CD4-positive, alpha-beta T cell treated with Interleukin-10 for 1 hour (primary cell): ENCODE data around the gene TTYH3.
A peak's percentile ranks its signal among the peaks of the same experiment; 100 is the strongest.
"Not testable (repeated sequence)": the region's sequence is repeated elsewhere in the genome, so short reads cannot be mapped to it uniquely, and the experiment has no call there.

Source experiments
- DNase-seq: peaks from one replicate; pipeline ENCODE4 v3.0.0-alpha.2; 2020

Gene TTYH3

DNA sequence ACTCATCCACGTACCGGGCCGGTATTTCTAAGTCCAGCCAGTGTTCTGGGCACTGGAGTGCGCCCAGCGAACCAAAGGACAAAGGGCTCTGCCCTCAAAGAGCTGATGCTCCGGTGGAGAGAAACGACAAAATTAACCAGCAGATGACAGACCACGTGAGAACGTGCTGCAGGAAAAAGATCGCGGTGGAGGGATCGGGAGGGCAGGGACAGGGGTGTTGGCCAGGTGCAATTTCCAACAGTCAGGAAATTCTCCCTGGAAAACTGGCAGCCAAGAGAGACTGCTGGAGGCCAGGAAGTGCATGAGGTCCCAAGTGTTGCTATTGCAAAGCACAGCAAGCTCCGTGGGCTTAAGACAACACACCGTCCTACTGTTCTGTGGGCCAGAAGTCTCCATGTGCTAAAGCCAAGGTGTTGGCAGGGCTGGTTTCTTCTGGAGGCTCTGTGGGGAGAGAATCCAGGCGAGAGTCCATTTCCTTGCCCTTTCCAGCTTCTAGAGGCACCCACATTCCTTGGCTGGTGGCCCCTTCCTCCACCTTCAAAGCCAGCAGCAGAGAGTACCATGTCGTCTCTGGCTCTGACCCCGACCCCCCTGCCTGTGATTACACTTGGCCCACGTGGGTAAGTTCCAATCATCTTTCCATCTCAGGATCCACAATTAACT, 34.9 kb downstream of the TTYH3 start:
- DNase-seq: no peak

DNA sequence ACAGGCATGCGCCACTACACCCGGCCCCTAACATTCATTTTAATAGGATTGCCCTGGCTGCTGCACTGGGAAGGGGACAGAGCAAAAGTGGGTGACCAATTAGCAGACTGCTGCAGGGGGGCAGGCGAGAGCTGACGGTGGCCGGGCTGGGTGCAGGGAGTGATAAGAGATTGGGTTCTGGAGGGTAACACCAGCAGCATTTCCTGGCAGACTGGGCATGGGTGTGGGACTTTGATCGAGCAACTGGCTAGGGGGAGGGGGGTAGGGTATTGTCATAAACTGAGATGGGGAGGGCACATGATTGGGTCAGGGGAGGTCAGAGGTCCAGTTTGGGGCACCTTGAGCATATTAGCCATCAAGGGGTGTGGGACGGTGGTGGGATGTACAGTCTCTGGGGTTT, 36.1 kb downstream of the TTYH3 start:
- no peak for DNase-seq

DNA sequence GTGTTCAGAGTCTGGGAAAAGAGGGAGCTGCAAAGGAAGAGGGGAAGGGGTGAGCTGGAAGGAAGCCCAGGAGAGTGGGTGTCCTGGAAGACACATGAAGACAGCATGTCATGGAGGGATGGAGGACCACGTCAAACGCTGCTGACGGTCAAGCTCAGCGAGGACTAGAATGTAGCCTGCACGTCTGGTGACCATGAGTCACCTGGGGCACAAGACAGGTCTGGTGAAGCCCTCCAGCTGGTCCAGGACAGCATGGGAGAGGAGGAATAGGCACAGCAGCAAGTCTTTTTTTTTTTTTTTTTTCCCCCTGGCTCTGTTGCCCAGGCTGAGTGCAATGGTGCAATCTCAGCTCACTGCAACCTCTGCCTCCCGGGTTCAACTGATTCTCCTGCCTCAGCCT, 36.6 kb downstream of the TTYH3 start:
- DNase-seq: no peak

DNA sequence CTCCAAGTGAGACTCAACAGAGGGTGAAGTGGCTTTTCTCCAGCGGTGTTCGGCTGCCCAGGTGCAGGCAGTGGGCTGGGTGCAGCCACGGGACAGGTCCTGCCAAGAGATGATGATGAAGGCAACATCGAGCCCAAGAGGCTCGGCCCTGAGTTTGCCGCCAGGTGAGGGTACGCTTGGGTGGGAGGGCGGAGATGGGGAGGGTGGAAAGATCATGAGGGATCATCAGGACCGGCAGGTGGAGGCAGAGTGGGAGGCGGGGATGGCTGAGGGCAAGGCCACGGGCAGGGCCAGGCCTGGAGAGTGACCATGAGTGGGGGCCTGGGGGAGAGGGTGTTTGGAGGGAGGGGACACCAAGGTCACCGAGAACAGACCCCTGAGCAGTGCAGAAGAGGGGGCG, 38.4 kb downstream of the TTYH3 start:
- no peak for DNase-seq

DNA sequence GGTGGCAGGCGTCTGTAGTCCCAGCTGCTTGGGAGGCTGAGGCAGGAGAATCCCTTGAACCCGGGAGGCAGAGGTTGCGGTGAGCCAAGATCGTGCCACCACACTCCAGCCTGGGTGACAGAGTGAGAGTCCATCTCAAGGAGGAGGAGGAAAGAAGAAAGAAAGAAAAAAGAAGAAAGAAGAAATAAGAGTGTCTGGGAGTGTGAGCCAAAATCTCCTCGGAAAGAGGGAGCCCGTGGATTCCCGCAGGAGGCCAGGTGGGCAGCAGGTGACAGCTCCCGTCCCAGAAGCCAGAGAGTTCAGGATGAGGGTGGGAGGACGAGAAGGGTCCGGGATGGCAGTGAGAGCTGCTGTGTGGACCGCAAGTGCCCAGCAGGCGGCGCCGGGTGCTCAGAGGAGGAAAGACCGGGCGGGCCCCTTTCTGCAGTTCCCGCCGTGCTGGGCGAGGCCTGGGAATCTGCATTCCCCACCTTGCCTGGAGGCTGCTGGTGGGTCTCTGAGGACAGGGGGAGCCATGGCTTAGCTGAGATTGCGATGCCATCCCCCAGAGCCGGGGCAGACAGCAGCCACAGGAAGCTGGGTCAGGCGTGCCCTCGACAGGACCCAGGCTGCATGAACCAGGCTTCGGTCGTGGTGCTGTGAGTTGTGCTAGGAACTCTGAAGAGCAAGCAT, 39.1 kb downstream of the TTYH3 start:
- DNase-seq: peak; percentile 72

DNA sequence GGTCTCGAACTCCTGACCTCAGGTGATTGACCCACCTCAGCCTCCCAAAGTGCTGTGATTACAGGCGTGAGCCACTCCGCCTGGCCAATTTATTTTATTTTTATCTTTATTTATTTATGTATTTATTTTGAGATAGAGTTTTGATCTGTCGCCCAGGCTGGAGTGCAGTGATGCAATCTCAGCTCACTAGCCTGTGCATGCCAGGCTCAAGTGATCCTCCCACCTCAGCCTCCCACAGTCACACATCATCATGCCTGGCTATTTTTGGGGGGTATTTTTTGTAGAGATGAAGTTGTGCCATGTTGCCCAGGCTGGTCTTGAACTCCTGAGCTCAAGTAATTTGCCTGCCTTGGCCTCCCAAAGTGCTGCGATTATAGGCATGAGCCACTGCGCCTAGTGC, 41.4 kb downstream of the TTYH3 start:
- not testable (repeated sequence) for DNase-seq

DNA sequence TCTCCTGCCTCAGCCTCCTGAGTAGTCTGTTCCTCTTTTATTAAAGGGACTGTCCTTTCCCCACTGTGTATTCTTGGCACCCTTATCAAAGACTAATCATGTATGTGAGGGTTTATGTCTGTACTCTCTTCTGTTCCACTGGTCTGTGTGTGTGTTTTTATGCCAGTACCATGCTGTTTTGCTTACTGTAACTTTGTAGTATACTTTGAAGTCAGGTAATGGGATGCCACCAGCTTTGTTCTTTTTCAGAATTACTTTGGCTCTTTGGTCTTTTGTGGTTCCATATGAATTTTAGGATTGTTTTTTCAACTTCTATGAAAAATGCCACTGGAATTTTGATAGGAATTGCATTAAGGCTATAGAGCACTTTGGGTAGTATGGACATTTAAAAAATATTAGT, 42.1 kb downstream of the TTYH3 start:
- no peak for DNase-seq

DNA sequence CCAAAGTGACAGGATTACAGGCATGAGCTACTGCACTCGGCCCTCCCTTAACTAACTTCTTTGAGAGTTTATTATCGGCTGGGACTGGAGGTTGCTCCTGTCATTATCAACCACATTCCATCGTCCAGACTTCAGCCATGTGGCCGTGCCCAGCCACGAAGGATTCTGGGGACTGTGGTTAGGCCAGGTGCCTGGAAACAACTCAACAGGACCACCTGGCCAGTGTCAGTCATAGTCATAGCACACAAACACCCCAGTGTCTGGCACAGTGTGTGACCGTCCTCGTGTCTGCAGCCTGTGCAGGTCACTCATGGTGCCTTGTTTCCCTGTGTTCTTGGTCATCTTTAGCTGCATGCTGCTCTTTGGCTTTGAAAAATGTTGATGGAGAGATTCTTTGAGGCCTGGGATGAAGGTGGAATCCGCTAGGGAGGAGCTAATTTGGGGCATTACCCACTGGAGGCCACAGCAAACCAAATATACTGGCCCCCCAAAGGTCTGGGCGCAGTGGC, 43.5 kb downstream of the TTYH3 start:
- no peak for DNase-seq

DNA sequence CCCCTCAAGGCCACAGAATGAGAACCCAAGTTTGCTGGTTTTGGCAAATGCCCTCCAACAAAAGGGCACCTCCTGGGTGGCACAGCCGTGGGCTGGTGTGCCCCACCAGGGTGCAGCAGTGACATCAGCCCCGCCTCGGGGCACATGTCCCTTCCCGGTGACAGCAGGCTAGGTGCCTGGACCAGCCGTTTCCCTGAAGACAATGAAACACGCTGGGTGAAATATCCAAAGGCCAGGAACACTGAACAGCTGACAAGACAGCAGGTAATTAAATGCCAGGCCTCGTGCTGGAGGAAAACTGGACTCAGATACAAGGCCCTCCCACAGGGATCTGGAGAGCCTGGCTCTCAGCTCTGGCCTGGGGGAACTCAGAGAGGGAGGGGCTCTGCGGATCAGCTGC, 44.8 kb downstream of the TTYH3 start:
- DNase-seq: not testable (repeated sequence)

DNA sequence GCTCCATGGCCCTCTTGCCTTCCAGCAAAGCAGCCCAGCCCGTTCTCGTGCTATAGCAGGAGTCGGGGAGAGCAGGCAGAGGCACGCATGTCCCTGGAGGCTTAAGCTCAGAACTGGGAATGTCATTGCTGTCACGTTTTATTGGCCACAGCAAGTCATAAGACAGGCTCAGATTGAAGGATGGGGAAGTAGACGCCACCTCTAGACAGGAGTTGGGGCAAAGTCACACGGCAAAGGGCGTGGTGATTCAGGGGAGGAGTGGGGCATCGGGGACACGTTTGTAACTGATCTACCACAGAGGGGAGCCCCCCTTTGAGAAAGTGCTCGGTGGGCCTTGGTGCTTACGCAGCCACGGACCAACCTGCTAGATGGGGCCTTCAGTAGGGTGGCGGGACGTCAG, 46.7 kb downstream of the TTYH3 start:
- DNase-seq: not testable (repeated sequence)

DNA sequence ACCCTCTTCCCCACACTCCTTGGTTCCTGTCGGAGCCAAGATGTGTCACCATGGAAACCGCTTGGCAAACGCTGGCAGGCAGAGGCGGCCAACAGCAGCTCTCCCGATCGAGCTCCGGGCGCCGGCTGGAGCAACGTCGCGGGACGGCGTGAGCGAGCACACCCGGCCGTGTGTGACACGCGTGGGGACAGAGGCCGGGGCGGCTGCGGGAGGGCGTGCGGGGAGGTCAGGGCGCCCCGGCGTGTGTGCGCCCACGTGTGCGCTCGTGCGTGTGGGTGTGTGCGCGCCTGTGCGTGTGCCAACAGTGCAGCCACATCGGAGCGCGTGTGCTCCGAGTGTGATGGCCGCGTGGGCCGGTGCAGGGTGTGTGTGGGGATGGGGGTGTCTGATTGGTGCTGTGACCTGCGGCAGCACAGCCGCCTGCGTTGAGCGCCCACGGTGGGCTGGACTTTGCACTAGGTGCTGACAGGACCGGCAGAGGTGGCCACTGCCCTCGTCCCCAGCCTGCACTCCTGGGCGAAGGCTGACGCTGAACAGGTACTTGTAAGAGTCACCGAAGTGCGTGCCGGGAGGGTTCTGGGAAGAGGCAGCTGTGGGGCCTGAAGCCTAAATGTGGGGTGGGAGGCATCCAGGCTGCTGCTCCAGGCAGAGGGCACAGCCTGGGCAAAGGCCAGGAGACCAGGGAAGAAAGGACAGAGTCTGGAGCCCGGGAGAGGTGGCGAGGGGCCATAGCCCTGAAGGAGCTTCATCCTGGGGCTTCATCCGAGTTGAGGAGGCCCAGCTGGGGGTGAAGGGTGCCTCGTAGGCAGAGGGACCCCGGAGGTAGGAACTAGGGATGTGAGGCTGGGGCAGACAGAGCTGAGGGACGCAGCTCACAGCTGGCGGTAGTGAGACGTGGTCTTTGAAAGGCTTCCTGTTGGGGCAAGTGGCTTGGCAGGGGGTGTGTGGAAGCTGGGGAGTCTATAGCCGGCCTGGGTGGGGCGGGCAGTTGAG, 47.6 kb downstream of the TTYH3 start:
- DNase-seq: not testable (repeated sequence)

DNA sequence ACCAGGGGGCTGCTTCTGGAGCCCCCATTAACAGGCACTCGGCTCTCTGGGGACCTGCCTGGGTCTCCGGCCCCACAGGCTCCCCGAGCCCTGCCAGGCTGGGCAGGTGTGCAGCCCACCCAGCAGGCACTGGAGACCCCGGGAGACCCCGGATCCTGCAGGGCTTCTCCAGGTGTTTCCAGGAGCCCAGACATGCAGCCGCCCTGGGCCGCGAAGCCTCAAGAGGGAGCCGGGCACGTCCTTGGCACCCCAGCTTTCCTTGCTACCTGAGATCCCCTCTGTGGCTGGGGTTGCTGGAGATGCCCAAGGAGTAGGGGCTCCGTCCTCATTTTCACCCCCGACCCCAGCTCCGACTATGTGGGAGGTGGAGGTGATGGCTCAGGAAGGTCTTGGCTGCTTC, 48.5 kb downstream of the TTYH3 start:
- no peak for DNase-seq

DNA sequence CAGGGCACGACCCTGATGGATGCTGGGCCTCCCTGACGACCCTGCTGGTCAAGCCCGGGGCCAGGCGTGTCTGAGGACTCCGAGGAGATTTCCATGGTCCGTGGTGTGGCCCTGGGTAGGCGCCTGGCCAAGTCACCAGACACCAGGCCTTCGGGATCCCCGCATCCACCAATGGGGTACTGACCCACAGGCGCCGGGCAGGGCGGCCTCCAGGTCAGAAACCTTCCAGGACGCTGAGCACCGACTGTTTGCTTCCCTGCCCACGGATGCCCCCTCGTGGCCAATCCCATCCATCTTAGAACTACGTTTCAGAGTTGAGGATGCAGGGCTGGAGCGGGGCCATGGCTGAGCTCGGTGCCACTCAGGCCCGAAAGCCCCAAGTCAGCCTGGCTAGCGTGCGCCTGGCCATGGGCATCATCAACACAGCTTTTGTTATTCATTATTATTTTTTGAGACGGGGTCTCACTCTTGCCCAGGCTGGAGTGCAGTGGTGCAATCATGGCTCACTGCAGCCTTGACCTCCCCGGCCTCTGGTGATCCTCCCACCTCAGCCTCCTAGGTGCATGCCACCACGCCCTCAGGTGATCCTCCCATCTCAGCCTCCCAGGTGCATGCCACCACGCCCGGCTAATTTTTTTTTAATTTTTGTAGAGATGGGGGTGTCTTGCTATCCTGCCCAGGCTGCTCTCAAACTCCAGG, 49.2 kb downstream of the TTYH3 start:
- peak; percentile 54 for DNase-seq

DNA sequence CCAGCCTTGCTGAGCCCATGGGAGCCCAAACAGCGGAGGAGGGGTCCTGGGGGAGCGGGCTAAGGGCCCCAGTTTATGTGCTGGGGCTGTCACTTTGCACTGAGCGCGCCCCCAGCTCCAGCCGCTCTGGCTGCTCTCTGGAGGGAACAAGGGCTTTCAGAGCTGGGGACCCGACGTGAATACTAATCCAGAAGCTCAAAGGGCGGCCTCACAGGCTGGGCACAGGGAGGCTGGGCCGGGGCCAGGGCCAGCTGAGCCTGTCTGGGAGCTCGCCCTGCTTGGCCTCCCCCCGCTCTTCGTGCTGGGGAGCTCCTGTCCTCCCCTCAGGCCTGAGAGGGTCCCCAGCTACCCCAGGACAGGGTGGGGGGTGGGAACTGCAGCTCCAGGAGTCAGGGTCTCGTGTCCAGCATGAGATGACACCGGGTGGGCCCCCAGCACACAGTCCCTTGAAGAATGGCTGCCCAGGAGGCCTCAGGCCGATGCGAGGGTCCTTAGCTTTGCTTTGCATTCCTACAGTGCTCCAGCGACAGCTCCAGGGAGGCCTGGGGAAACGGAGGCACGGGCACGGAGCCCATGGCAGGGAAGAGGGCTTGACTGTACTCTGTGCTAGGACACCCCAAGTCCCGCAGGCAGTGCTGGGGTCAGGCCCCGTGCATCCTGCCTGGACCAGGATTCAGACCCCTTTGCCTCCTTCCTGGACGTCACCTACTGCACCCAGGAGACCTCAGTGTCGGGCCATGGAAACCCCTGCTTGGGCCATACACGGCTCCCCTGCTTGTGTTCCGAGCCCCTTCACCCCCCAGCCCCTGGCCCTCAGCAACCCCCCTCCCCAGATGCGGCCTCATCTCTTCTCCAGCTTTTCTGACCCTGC, 50.4 kb downstream of the TTYH3 start:
- DNase-seq: no peak

DNA sequence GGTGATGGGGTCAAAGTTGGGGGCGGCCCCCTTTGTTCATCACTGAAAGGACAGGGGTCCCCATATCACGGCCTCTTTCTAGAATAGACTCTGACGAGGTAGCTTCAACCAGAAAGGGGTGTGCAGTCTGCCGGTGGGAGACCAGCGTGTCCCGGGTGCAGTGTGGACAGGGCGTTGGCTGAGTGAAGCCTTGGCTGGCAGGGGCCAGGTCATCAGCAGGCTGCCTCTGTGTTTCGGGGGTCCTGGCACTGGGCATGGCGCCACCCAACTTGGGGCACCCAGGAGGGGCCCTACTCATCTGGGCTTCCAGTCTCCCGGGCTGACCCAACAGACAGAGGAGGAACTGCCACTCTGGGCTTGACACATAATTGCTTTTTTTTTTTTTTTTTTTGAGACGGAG, 52.7 kb downstream of the TTYH3 start:
- DNase-seq: no peak

DNA sequence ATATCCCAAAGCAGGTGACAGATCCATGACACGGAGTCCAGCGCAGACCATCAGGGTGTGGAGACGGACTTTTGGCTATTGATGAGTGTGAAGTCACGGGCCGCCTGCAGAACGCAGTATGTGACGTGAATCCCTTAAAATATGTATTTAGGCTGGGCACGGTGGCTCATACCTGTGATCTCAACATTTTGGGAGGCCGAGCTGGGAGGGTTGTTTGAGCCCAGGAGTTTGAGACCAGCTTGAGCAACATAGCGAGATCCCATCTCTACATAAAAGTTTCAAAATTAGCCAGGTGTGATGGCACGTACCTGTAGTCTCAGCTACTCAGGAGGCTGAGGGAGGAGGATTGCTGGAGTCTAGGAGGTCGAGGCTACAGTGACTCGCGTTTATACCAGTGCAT, 54.3 kb downstream of the TTYH3 start:
- DNase-seq: no peak

DNA sequence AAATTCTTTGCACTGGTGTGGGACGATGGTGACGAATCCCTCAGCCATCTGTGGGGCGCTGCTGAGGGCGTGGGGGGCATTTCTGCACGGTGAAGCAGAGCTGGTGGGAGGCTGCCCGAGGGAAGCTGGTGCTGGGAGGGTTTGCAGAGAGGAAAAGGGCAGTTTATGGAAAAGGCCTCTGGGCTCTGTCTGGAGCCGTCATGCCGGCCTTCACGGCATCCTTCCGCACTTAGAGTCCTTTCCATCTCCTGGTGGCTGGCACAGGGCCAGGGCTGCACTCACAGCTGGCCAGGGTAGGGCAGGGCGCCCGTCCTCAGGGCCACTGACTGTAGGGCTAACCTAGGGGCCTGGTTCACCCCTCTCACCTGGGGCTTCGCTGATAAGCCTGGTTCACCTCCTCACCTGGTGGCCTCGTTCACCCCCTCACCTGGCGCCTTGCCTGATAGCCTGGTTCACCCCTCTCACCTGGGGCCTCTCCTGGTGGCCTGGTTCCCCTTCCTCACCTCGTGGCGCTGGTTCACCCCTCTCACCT, 55.6 kb downstream of the TTYH3 start:
- no peak for DNase-seq

DNA sequence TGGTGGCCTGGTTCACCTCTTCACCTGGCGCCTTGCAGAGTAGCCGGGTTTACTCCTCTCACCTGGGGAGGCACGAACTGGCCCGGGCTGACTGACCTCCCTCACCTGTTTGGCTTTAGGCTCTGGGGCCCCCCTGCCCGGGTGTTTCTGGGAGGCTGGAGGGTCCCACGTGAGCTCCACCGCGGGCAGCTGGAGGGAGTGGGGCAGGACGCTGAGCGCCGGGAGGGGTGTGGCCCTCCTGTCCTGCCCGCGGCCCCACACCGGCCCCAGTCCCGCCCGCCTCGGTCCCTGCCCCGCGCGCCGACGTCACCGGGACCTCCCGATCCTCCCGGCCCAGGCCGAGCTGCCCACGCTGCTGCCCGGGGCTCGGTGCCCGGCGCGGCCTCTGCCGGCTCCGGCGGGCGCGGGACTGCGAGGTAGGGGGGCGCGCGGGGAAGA, 56.1 kb downstream of the TTYH3 start, which contains the start of gene AMZ1:
AMZ1 (plus strand) TSS at position 322 of the 438 bp plus-strand sequence. CDS start 12,250 bp downstream, outside the sequence.
- DNase-seq: no peak

DNA sequence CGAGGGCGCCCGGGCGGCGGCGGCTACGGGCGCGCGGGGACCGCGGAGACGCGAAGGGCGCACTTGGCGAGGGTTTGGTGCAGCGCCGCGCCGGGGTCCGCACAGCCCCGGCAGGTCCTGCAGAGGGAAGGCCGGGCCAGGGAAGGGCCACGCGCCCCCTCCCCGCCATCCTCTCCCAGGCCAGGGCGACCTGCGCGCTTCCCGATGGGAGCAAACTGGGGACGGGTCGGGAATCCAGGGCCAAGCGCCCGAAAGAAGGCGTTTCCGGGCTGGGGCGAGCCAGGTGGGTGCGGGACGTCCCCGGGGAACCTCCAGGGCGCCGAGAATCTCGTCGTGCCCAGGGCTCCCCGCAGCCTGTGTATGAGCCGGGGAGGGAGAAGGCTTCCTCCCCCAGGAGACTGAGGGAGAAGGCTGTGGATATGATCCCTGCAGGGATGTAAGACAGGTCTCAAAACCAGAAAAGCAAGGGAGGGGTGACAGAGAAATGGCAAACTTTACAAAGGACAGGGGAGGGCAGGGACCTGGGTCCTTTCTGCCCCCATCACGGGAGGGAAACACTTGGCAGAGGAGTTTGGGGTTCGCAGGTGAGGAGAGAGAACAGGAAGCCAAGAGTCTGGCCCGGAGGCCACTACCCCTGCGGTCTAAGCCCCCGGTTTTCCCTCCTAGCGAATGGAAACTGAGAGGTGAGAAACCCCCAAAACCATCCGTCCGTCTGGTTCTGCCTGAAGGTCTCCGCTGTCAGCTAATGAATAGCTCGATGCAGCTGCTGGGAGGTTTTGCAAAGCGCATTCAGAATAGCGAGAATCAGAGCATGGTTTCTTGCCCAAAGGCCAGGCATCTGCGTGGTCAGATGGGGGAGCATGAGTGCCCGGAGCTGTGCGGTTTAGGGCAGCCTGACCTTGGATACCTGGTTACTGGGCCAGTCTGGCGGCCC, 56.9 kb downstream of the TTYH3 start:
- DNase-seq: no peak

DNA sequence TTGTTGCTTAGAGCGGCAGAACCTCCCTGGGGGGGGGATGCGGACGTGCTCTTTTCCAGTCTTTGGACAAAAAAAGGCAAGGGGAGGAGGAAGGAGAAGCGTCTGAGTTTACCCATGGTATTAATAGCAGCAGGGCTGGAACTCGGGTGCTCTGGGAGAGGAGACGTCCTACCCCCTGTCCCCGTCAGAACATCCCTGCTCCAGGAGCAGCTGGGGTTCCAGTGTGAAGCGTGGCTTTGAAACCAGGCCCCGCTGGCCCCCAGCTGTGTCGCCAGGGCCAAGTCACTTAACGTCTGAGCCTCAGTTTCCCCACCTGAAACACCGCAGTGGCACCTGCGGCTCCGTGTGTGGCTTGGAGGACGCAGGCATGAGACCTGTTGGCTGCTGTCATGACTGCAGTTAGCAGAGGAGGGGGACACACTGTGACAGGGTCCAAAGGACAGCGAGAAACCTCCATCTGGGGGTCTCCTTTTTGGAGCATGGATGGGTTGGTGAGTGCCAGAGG, 57.6 kb downstream of the TTYH3 start:
- no peak for DNase-seq
